Suprapubic skin (tissue), 3 donors: ENCODE results near the gene CNDP1.

Source experiments
- CTCF ChIP-seq, 2 donors: fragments of 200-600 bp in 1 of 2; fragments of 450-650 bp in 1 of 2; sonication (generic) in 1 of 2; IDR thresholded peaks; one replicate each; pipeline ENCODE4 v1.5.1; 2016 to 2019; ENCODE audit warnings: antibody characterized with exemption in 2 of 2, mild to moderate bottlenecking in 1 of 2, moderate library complexity in 1 of 2
- POLR2A ChIP-seq, 2 donors: fragments of 450-650 bp; IDR thresholded peaks; one replicate each; pipeline ENCODE4 v1.6.1; 2017; ENCODE audit warnings: antibody characterized with exemption in 2 of 2, mild to moderate bottlenecking in 2 of 2, moderate library complexity in 2 of 2

DNA sequence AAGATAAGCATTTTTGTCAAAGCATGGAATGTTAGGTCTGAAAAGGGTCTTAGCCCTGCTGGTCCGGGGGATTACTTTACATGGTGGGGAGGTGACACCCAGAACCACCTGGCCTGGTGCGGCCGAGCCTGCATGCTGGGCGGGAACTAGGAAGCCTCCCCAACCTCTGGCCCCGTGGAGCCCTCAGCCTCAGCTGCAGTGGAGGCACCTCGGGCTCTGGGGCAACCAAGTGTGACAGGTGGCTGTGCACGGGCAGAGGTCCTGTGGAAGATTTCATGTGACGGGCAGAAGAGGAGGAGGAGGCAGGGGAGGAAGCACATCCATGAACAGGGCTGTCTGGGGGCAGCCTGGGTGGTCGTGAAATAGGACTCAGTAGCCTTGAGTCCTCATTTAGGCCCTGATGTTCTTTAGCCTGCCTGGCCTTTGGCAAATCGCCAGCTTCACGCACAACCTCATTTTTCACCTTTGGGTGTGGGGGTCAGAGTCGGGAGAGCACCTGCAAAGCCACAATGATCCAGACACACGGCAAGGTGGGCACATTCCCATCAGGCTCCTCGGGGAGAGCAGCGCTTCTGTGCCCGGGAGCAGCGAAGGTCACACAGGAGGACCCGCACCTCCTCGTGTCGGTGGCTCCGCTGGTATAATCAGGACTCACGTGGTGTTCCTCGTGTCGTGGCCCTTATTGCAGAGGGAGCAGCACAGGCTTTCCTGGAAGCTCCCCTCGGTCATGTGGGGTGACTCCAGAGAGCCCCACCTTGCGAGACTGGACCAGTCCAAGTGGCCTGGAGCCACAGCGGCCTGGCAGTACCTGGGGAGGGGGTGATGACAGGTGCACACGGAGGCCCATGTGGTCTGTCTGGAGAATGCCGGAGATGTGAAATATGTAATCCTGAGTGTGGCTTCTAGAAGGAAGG lies 24.2 kb upstream of the CNDP1 start:
- TF ChIP-seq CTCF (IDR thresholded peaks at IDR 0.05) (no peak), POLR2A (IDR thresholded peaks at IDR 0.05) (no peak)
